Measurements from ENCODE around the gene ZFX.

DNA sequence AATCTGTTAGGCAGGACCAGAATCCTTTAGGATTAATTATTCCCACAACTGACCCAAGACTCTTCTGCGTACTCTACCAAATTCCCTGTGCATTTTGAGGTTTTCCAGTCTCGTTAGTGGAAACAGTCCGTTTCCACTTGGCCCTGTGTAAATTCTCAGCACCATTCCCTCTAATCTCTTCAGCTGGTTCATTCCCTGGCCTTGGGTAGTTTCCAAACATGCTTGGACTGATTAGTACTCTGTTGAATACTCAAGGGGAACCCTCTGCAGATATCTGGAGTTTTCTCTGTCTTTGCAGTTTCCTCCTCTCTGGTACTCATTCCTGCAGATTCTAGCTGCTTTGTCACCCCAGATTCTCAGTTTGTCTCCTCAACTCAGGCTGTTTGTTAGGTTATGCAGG lies 80.4 kb downstream of the ZFX start:
- TF ChIP-seq, protein P1, sequence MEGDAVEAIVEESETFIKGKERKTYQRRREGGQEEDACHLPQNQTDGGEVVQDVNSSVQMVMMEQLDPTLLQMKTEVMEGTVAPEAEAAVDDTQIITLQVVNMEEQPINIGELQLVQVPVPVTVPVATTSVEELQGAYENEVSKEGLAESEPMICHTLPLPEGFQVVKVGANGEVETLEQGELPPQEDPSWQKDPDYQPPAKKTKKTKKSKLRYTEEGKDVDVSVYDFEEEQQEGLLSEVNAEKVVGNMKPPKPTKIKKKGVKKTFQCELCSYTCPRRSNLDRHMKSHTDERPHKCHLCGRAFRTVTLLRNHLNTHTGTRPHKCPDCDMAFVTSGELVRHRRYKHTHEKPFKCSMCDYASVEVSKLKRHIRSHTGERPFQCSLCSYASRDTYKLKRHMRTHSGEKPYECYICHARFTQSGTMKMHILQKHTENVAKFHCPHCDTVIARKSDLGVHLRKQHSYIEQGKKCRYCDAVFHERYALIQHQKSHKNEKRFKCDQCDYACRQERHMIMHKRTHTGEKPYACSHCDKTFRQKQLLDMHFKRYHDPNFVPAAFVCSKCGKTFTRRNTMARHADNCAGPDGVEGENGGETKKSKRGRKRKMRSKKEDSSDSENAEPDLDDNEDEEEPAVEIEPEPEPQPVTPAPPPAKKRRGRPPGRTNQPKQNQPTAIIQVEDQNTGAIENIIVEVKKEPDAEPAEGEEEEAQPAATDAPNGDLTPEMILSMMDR (IDR thresholded peaks at IDR 0.05): no peak
- TF ChIP-seq POLR2A (IDR thresholded peaks at IDR 0.05): no peak

All from adrenal gland (tissue), 5 donors.